HG03025 (cell line): ENCODE data around the gene CRK.
A peak's percentile ranks its signal among the peaks of the same experiment; 100 is the strongest.
"Not testable (repeated sequence)": the region's sequence is repeated elsewhere in the genome, so short reads cannot be mapped to it uniquely, and the experiment has no call there.

ENCODE experiments used
- ATAC-seq: cut with Tn5 transposase; IDR thresholded peaks from one replicate; pipeline ENCODE4 v1.9.1; 2021; ENCODE audit warnings: mild to moderate bottlenecking, moderate library complexity; ENCODE audit not compliant: unreplicated experiment, low FRiP score

Gene CRK

GRCh38 chr17:1469231-1469852 is 13.3 kb upstream of the CRK start:
- ATAC-seq: no peak

- ATAC-seq: no peak
Observed at GRCh38 chr17:1467898-1468492, 12.0 kb upstream of the CRK start.

GRCh38 chr17:1467258-1467657 is 11.2 kb upstream of the CRK start:
- ATAC-seq: no peak

- ATAC-seq: no peak
Observed at GRCh38 chr17:1464186-1464585, 8.2 kb upstream of the CRK start.

- ATAC-seq: no peak
Observed at GRCh38 chr17:1462164-1463112, 6.4 kb upstream of the CRK start.

- no peak for ATAC-seq
Observed at GRCh38 chr17:1461198-1461944, 5.3 kb upstream of the CRK start.

GRCh38 chr17:1460233-1460632 is 4.2 kb upstream of the CRK start:
- no peak for ATAC-seq

GRCh38 chr17:1455291-1455796 is 688 bp downstream of the CRK start:
- peak; percentile 22 for ATAC-seq

GRCh38 chr17:1454541-1454940 is 1.5 kb downstream of the CRK start:
- ATAC-seq: no peak

GRCh38 chr17:1453694-1454093 is 2.3 kb downstream of the CRK start:
- not testable (repeated sequence) for ATAC-seq

GRCh38 chr17:1452836-1453235 is 3.2 kb downstream of the CRK start:
- no peak for ATAC-seq

GRCh38 chr17:1450261-1450660 is 5.8 kb downstream of the CRK start:
- not testable (repeated sequence) for ATAC-seq

GRCh38 chr17:1449412-1449967 is 6.5 kb downstream of the CRK start:
- ATAC-seq: no peak

- no peak for ATAC-seq
Observed at GRCh38 chr17:1447052-1447451, 9.0 kb downstream of the CRK start.

- ATAC-seq: no peak
Observed at GRCh38 chr17:1446201-1446600, 9.8 kb downstream of the CRK start.

- ATAC-seq: not testable (repeated sequence)
Observed at GRCh38 chr17:1445695-1446094, 10.3 kb downstream of the CRK start.

- not testable (repeated sequence) for ATAC-seq
Observed at GRCh38 chr17:1442721-1443120, 13.3 kb downstream of the CRK start.

GRCh38 chr17:1442187-1442586 is 13.8 kb downstream of the CRK start:
- no peak for ATAC-seq

- no peak for ATAC-seq
Observed at GRCh38 chr17:1440921-1441320, 15.1 kb downstream of the CRK start.

- no peak for ATAC-seq
Observed at GRCh38 chr17:1438593-1439083, 17.4 kb downstream of the CRK start.
